Left colon (tissue), 2 donors: Measurements from ENCODE around the gene CRABP2. TPM values are rescaled to one million over a fixed set of nuclear protein-coding genes. Genes with fewer than 3 reads are reported as not detected.
A peak's percentile ranks its signal among the peaks of the same experiment; 100 is the strongest.

ENCODE experiments used
- ATAC-seq: fragments of 200-7000 bp; cut with Tn5 transposase; one replicate; pipeline ENCODE4 v1.9.1; 2020; ENCODE audit warnings: mild to moderate bottlenecking, moderate library complexity
- DNase-seq, 2 donors: peaks; one replicate each; pipeline ENCODE4 v3.0.0-alpha.2; 2020
- intact Hi-C, 2 donors: fragments of 100-400 bp; cut with DNase I in 1 of 2; cut with micrococcal nuclease in 1 of 2; formaldehyde crosslinking; loops; one replicate each; pipeline versions ENCODE4 v1.11.2 to v1.14.0; 2022; cut with DNase I, micrococcal nuclease
- total RNA-seq, 2 donors: library from RNA; stranded (reverse); fragmentation: NEBNext Ultra II Directional; extraction: Animal tissue kit (Norgen Biotek cat#: 25700); gene quantifications; one replicate each; pipeline ENCODE4 v1.2.1, GENCODE V29; 2021
- donor health status: DM: no; HTN: no; CAD: no.
- donor health status: DM: yes; HTN: yes; CAD: no.

The CRABP2 gene
- total RNA-seq, 2 donors from 2014 or later: 0.73 to 0.98 TPM

DNA sequence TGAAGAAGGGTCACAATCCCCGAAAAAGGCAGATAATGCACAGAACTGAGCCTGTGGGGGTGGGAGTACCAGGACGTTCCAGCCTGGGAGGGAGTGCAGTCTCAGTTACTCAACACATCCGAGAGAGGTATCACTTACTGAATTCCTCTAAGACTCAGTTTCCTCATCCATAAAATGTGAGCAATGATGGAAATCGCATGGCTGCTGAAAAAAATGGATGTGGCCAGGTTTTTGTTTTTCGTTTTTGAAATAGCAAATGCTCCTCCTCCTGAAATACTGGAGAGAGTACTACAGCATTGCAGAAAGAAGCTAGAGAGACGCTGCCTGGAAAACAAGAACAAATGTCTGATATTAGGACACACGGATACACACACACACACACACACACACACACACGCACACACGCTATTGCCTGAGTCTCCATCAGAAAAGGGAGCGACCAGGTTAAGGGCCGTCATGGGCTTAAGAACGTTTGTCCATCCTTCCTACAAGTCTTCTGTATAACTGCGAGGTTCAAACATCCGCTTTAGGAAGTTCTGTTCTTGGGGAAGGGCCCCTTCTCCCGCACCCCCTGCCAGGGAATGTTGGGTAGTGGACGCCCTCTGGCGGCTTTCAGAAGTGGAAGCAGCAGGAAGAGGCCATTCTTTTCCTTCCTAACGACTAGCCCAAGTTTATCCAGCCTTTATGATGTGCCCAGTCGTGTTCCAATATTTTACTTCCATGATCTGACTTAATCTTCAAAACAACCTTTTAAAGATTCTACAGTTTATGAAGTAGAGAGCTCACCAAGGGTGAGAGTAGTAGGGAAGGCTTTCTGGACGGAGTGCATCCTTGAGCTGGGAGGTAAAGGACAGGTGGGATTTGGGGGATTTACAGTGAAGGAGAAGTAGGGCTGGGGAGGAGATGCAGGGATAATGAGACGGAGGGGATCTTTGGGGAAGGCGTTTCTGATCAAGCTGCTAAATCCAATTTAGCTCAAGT, 27.5 kb downstream of the CRABP2 start:
- intact Hi-C loops: no loop called here
- peak; percentile 61 to 63 for DNase-seq
- peak; percentile 77 for ATAC-seq

DNA sequence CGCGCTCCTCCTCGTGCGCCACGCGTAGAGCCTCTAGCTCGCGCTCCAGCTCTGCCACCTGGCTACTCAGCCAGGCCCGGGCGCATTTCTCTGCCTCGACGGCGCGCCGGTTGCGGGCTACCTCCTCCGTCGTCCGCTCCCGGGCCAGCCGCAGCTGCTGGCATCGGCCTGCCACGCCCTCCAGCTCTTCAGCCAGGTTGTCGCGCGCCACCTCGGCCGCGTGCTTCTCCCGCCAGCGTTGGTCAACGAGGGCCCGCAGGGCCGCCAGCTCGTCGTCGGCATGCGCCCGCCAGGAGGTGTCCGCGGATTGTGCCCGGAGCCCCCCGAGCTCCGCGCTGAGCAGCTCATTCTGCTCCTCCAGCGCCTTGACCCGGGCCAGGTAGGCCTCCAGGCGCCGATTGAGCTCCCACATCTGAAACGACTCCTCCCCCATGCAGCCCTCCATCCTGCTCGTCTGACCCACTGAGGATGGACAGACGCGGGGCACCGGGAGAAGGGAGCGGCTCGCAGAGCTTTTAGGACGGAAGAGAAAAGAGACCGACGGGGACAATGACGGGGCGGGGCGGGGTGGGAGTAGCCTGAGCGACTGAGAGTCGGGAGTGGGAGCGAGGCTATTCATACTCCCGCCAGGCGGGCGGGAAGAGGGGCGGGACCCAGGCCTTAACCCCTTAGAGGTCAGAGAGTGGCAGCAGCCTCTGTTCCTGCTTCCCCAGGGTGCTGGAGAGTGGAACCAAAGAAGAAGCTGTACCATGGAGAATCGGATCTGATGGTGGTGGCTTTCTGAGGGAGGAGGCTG, 28.4 kb downstream of the CRABP2 start, which contains the start of gene NES:
Gene NES (minus strand): TSS at position 588 of the 796 bp plus-strand sequence. CDS start 143 bp downstream, at position 445.
- intact Hi-C loops: no loop called here
- ATAC-seq (peak; percentile 65), DNase-seq (peak in 1 of 2 donors; percentile 47)

- no peak for ATAC-seq
- intact Hi-C loops: no loop called here
Observed at GRCh38 chr1:156676114-156676819, 29.1 kb downstream of the CRABP2 start.

GRCh38 chr1:156675210-156676113, 29.9 kb downstream of the CRABP2 start:
- ATAC-seq (no peak), DNase-seq (no peak)
- intact Hi-C loops: no loop called here

More at GRCh38 chr1:156676114-156676819, 29.1 kb downstream of the CRABP2 start:
- no peak for DNase-seq

DNA sequence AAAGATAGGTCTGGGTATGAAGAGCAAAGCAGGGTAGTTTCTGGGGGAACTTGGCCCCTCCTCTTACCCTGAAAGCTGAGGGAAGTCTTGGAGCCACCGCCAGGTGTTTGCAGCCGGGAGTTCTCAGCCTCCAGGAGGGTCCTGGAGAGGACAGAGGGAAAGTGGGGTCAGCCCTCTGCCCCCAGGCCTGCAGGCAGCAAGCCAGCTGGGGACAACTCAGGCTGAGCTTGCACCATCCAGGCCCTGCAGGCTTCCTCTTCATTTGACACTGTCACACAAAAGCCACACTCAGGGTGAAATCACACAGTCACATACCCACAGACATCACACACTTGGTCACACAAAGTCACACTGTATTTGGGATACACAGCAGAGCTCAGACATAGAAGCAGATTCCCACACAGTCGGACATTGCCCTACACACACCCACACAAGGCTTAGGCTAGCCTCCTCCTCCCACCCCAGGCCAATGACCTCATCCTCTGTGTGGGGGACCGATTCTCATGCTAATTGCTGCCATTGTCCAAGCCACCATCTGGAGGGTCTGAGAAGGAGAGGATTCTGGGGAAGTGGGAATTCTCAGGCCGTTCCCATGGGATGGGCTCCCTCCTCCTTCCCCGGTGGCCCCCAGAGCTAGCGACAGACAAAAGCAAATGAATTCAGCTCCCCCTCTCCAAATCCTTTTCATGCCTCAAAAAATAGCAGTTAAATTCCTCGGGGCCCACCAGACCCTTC, 31.8 kb downstream of the CRABP2 start:
- DNase-seq (no peak), ATAC-seq (no peak)
- intact Hi-C loops: no loop called here

DNA sequence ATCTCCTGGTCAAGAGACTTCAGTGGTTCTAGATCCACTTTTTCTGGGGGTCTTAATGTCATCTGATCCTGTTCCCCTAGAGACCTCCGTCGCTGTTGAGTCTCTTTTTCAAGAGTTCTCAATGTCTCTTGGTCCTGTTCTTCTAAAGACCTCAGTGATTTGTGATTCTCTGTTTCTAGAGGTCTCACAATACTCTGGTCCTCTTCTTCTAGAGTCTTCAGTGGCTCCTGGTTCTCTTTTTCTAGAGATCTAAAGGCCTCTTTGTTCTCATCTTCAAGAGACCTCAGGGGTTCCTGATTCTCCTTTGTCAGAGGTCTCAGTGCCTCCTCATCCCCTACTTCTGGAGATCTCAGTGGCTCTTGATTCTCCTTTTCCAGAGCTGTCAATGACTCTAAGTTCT, 33.6 kb downstream of the CRABP2 start:
- no peak for DNase-seq
- no peak for ATAC-seq
- intact Hi-C loops: no loop called here

GRCh38 chr1:156670791-156671190, 34.6 kb downstream of the CRABP2 start:
- no peak for DNase-seq
- ATAC-seq: no peak
- intact Hi-C loops: no loop called here

GRCh38 chr1:156670359-156670758, 35.0 kb downstream of the CRABP2 start:
- intact Hi-C loops: no loop called here
- DNase-seq (no peak), ATAC-seq (no peak)

- intact Hi-C loops: no loop called here
- no peak for DNase-seq
- no peak for ATAC-seq
Observed at GRCh38 chr1:156669794-156670193, 35.6 kb downstream of the CRABP2 start.

GRCh38 chr1:156668801-156669637, 36.4 kb downstream of the CRABP2 start:
- DNase-seq: no peak
- intact Hi-C loops: no loop called here
- ATAC-seq: no peak

GRCh38 chr1:156667968-156668709, 37.2 kb downstream of the CRABP2 start:
- no peak for ATAC-seq
- DNase-seq: no peak
- intact Hi-C loops: no loop called here

DNA sequence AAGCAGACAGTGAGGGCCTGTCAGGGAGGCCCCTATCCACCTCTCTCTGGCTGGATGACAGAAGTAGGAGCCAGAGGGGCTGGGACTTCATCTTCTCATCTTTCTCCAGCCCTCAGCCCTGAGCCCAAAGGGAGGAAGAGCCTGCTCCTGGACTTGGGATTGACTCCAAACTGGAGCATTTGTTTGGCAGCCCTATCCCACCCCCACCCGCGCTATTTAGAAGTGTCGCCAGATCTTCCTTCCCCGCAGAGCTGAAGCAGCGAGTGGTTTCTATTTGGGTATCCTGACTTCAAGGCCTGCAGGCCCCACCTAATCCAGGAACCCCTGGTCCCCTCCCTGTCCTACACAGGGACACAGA, 37.8 kb downstream of the CRABP2 start:
- intact Hi-C loops: no loop called here
- DNase-seq: no peak
- ATAC-seq: no peak

DNA sequence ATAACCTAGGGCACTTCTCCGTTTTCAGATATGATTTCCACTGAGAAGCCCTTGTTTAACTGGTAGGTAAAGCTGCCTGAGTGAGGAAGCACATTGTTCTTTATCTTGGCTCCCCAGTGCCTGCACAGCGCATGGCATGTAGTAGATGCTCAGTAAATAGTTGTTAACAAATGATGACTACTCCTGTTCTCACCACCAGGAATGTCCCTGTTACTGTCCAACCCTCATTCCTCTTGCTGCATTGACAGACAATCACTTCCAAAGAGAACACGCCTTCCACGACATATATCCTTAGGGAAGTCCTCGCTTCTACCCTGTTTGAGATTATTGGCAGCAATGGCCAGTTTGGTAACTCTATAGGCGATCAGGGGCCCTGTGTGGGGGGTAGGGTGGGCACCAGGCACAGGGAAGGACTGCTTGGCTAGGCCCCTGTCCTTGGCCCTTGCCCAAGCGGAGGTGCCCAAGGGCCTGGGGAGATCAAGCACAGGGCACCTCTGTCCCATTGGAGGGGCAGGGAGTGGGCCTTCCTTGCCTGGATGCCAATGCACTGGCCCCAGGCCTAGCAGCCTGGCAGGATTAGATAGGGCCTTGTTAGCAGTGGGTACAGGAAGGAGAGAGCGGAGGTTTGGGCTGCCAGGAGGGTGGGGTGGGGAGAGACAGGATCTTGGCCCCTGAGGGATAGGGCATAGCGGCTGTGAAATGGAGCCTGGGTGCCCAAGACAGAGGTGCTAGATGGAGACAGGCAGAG, 38.3 kb downstream of the CRABP2 start:
- ATAC-seq (no peak), DNase-seq (no peak)
- intact Hi-C loops: no loop called here

DNA sequence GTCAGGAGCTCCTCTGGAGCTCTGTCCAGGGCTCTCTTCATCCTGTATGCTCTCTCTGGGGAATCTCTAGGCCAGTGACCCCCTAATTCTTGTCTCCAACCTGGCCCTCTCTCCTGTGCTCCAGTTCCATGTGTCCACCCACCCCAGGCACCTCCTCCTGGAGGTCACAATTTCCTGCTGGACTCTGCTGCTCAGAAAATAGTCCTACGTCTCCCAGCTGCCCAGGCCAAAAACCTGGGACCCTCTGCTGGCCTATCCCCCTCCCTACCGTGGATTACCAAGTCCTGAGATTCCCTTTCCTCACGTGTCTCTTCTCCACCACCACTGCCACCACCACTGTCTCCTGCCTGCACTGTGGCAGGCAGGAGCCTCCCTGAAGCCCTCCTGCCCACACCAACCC, 39.8 kb downstream of the CRABP2 start:
- intact Hi-C loops: no loop called here
- DNase-seq (no peak), ATAC-seq (no peak)

GRCh38 chr1:156664767-156665411, 40.5 kb downstream of the CRABP2 start:
- intact Hi-C loops: no loop called here
- ATAC-seq (peak; percentile 29), DNase-seq (peak; percentile 51 to 58)
